A673 (cell line): ENCODE results near the gene TIGD6.

ENCODE experiments used
- CTCF ChIP-seq: fragments of 300-800, 200-600 bp; sonication (generic); conservative IDR thresholded peaks from 2 replicates; pipeline ENCODE4 v1.5.1; 2017; ENCODE audit warnings: low read depth, mild to moderate bottlenecking, antibody characterized with exemption, low read length, moderate library complexity, mixed read lengths
- EZH2 ChIP-seq: fragments of 200-600 bp; sonication (generic); IDR thresholded peaks from 2 replicates; pipeline ENCODE4 v1.6.1; 2017; ENCODE audit warnings: borderline replicate concordance, low read depth, mild to moderate bottlenecking, mixed read lengths, antibody characterized with exemption, low read length; ENCODE audit not compliant: poor library complexity, severe bottlenecking

GRCh38 chr5:150043657-150044328 is 43.3 kb upstream of the TIGD6 start:
- no peak for TF ChIP-seq CTCF
- no peak for TF ChIP-seq EZH2
